ENCODE measurements around the gene SLBP.
A peak's percentile ranks its signal among the peaks of the same experiment; 100 is the strongest.
"Not testable (repeated sequence)": the region's sequence is repeated elsewhere in the genome, so short reads cannot be mapped to it uniquely, and the experiment has no call there.

SLBP gene

GRCh38 chr4:1711571-1712215 lies 426 bp downstream of the SLBP start:
- no peak for DNase-seq (ENCODE audit: low read depth in 2 of 2)

- no peak for DNase-seq (ENCODE audit: low read depth in 2 of 2)
Observed at GRCh38 chr4:1711055-1711570, 1.0 kb downstream of the SLBP start.

- DNase-seq (ENCODE audit: low read depth in 2 of 2) = no peak
Observed at GRCh38 chr4:1708581-1708980, 3.5 kb downstream of the SLBP start.

- no peak for DNase-seq (ENCODE audit: low read depth in 2 of 2)
Observed at GRCh38 chr4:1706358-1706757, 5.8 kb downstream of the SLBP start.

GRCh38 chr4:1705732-1706131 lies 6.4 kb downstream of the SLBP start:
- no peak for DNase-seq (ENCODE audit: low read depth in 2 of 2)

- no peak for DNase-seq (ENCODE audit: low read depth in 2 of 2)
Observed at GRCh38 chr4:1703867-1704266, 8.3 kb downstream of the SLBP start.

GRCh38 chr4:1701671-1702070 lies 10.4 kb downstream of the SLBP start:
- DNase-seq (ENCODE audit: low read depth in 2 of 2) = not testable (repeated sequence)

- no peak for DNase-seq (ENCODE audit: low read depth in 2 of 2)
Observed at GRCh38 chr4:1695913-1696312, 16.2 kb downstream of the SLBP start.

GRCh38 chr4:1693131-1693896 lies 18.8 kb downstream of the SLBP start:
- DNase-seq (ENCODE audit: low read depth in 2 of 2) = peak; percentile 56 to 59

- DNase-seq (ENCODE audit: low read depth in 2 of 2) = no peak
Observed at GRCh38 chr4:1691737-1692373, 20.3 kb downstream of the SLBP start.

GRCh38 chr4:1690698-1691097 lies 21.4 kb downstream of the SLBP start:
- no peak for DNase-seq (ENCODE audit: low read depth in 2 of 2)

GRCh38 chr4:1686440-1687036 lies 25.6 kb downstream of the SLBP start:
- DNase-seq (ENCODE audit: low read depth in 2 of 2) = no peak

- no peak for DNase-seq (ENCODE audit: low read depth in 2 of 2)
Observed at GRCh38 chr4:1685235-1686150, 26.6 kb downstream of the SLBP start.

GRCh38 chr4:1684506-1685234 lies 27.4 kb downstream of the SLBP start:
- peak in 1 of 2 donors; percentile 81 for DNase-seq (ENCODE audit: low read depth in 2 of 2)

GRCh38 chr4:1683736-1684505 lies 28.2 kb downstream of the SLBP start, which contains the start of gene FAM53A:
Gene FAM53A, minus strand, starts transcription at chr4:1684313. Its CDS starts 15,572 bp downstream, at chr4:1668741.
- peak in 1 of 2 donors; percentile 90 for DNase-seq (ENCODE audit: low read depth in 2 of 2)

GRCh38 chr4:1683261-1683735 lies 28.8 kb downstream of the SLBP start:
- no peak for DNase-seq (ENCODE audit: low read depth in 2 of 2)

GRCh38 chr4:1682860-1683259 lies 29.3 kb downstream of the SLBP start:
- DNase-seq (ENCODE audit: low read depth in 2 of 2) = no peak

GRCh38 chr4:1678244-1678643 lies 33.9 kb downstream of the SLBP start:
- no peak for DNase-seq (ENCODE audit: low read depth in 2 of 2)

Measured in activated CD8-positive, alpha-beta memory T cell treated with anti-CD3 and anti-CD28 coated beads for 4 hours (primary cell).